HG02870 (cell line): ENCODE results near the gene TBC1D2B.
"Not testable (repeated sequence)": the region's sequence is repeated elsewhere in the genome, so short reads cannot be mapped to it uniquely, and the experiment has no call there.

Experiments used
- ATAC-seq: cut with Tn5 transposase; IDR thresholded peaks from one replicate; pipeline ENCODE4 v1.9.1; 2021; ENCODE audit warnings: mild to moderate bottlenecking, moderate library complexity; ENCODE audit not compliant: unreplicated experiment

Gene TBC1D2B

GRCh38 chr15:77992356-77993222, 84.9 kb downstream of the TBC1D2B start:
- no peak for ATAC-seq

- ATAC-seq: not testable (repeated sequence)
Observed at GRCh38 chr15:77991658-77992201, 85.8 kb downstream of the TBC1D2B start.

GRCh38 chr15:77991029-77991406, 86.5 kb downstream of the TBC1D2B start:
- ATAC-seq: no peak

GRCh38 chr15:77989296-77990143, 88.0 kb downstream of the TBC1D2B start:
- no peak for ATAC-seq

- ATAC-seq: no peak
Observed at GRCh38 chr15:77988347-77989295, 88.9 kb downstream of the TBC1D2B start.

GRCh38 chr15:77987765-77988136, 89.8 kb downstream of the TBC1D2B start:
- not testable (repeated sequence) for ATAC-seq

GRCh38 chr15:77986891-77987764, 90.4 kb downstream of the TBC1D2B start:
- no peak for ATAC-seq

GRCh38 chr15:77985931-77986480, 91.5 kb downstream of the TBC1D2B start:
- ATAC-seq: no peak

- no peak for ATAC-seq
Observed at GRCh38 chr15:77985031-77985930, 92.2 kb downstream of the TBC1D2B start.

GRCh38 chr15:77984446-77984861, 93.1 kb downstream of the TBC1D2B start:
- ATAC-seq: no peak

GRCh38 chr15:77983708-77984445, 93.6 kb downstream of the TBC1D2B start:
- no peak for ATAC-seq

- no peak for ATAC-seq
Observed at GRCh38 chr15:77983091-77983707, 94.3 kb downstream of the TBC1D2B start.

GRCh38 chr15:77982127-77982490, 95.4 kb downstream of the TBC1D2B start:
- ATAC-seq: no peak

- no peak for ATAC-seq
Observed at GRCh38 chr15:77981281-77982126, 96.0 kb downstream of the TBC1D2B start.

- ATAC-seq: not testable (repeated sequence)
Observed at GRCh38 chr15:77980674-77981073, 96.8 kb downstream of the TBC1D2B start.

- no peak for ATAC-seq
Observed at GRCh38 chr15:77980098-77980497, 97.4 kb downstream of the TBC1D2B start.
